HG03196 (cell line): ENCODE results near the gene IMPA2.
"Not testable (repeated sequence)": the region's sequence is repeated elsewhere in the genome, so short reads cannot be mapped to it uniquely, and the experiment has no call there.

ENCODE experiments used
- ATAC-seq: cut with Tn5 transposase; IDR thresholded peaks from one replicate; pipeline ENCODE4 v1.9.1; 2021; ENCODE audit not compliant: unreplicated experiment

IMPA2 gene

DNA sequence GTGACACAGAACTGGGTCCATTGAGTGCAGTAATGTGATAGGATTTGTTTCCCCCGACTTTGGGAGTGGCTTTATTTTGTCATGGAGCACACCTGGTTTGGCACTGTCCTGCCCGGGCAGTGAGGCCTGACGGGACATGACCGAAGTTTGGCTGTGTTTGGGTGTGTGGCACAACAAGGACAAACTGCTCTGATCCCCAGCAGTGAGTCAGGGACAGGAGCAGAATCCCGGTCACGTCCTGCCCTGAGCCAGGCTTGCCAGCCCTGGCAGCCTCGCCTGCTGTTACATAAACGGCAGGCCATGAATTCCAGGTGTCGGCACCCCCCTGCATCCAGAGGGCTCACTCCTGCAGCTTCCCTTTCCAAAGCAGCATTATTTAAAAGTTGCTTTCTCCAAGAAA lies 45.7 kb downstream of the IMPA2 start:
- ATAC-seq: no peak

DNA sequence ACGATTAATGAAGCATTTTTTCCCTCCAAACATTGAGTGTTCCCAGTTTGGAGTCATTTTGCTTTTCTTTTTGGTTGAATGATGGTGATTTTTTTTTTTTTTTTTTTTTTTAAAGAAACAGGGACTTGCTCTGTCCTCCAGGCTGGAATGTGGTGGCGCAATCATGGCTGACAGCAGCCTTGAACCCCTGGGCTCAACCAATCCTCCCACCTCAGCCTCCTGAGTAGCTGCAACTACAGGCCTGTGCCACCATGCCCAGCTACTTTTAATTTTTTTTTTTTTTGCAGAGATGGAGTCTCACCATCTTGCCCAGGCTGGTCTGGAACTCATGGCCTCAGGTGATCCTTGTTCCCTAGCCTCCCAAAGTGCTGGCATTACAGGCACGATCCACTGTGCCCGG lies 46.2 kb downstream of the IMPA2 start:
- ATAC-seq: no peak

DNA sequence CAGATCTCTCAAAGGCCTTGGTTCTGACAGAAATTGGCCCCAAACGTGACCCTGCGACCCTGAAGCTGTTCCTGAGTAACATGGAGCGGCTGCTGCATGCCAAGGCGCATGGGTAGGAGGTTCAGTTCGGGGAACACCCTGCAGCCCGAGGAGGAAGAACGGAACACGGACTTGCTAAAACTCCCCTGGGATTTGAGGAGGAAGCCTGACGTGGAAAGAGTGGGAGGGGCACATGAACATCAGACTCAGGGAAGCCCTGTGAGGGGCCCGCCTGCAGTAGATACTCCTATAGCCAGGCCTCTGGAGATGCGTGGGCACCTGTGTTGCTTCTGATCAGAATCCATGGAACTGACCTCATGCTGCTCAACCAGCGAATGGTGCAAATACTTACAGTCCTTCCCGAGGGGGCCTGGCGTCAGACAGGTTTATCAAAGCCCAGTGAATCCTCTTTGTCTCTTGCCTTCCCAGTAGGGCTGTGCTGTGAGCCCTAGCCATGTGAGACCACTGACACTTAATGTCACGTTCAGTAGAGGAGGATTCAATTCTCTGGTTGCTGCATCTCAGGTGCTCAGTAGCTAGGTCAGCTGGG lies 46.8 kb downstream of the IMPA2 start:
- ATAC-seq: no peak

DNA sequence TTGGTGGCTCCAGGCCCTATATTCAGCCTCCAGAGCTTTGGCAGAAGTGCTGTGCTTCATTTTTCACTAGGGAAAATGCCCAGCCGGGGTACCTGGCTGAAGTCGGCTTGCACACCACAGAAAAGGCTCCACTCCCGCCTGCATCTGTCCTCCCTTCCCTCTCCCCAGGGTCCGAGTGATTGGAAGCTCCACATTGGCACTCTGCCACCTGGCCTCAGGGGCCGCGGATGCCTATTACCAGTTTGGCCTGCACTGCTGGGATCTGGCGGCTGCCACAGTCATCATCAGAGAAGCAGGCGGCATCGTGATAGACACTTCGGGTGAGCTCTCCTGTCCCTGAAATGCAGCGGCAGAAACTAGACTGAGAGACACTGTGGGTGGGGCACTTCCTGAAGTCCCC lies 47.4 kb downstream of the IMPA2 start:
- ATAC-seq: no peak

DNA sequence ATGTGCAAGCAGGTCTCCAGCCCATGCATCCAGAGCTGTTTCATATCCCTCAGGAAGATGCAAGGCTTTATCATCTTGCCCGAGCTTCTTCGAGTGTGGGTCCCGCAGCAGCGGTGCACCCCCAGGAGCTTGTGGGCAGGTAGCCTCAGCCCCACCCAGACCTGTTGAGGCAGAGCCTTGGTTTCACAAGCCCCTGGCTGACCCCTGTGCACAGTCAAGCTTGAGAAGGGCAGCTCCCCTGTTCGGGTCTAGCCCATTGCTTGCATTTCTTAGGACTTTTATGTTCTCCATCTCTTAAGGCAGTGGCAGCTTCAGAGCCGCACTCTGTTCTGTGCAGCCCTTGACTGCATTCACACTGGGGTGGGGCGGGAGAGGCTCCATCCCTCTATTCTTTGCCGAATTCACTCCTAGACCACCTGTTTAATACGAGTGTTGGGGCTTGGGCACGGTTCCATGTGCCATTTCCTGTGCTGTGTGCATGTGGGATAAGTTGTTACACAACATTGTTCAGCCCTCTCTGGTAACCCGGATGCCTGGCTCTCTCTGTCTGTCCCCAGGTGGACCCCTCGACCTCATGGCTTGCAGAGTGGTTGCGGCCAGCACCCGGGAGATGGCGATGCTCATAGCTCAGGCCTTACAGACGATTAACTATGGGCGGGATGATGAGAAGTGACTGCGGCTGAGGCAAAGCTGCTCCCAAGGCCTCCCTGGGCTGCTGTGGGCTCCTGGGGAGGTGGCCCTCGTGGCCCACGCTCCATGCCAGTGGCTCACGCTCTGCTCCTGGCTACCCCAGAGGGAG lies 48.7 kb downstream of the IMPA2 start:
- ATAC-seq: no peak

DNA sequence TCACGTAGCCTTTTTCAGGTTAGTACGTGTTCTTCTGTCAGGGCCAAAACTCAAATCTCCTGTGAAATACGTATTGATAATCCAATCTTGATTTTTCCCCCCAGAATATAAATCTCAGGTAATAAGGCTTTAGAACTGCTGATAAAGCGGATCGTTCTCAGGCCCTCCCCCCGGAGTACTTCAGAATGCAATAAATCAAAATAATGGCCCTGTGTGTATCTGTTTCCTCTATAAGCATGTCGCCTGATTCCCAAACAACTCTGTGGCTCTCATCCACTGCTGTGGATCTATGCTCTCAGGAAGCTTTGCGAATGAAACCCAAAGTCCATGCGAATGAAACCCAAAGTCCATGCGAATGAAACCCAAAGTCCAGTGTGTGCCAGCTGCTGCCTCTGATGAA lies 49.4 kb downstream of the IMPA2 start:
- no peak for ATAC-seq

DNA sequence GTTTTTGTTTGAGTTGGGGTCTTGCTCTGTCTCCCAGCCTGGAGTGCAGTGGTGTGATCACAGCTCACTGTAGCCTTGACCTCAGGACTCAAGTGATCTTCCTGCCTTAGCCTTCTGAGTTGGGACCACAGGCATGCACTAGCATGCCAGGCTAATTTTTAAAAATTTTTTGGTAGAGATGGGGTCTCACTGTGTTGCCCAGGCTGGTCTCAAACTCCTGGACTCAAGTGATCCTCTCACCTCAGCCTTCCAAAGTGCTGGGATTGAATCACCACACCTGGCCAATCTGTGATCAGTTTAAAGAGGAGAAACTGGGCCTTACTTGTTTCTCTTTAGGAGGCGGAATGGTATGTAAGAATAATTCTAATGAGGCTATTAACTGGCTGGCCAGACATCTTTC lies 49.9 kb downstream of the IMPA2 start:
- ATAC-seq: no peak

DNA sequence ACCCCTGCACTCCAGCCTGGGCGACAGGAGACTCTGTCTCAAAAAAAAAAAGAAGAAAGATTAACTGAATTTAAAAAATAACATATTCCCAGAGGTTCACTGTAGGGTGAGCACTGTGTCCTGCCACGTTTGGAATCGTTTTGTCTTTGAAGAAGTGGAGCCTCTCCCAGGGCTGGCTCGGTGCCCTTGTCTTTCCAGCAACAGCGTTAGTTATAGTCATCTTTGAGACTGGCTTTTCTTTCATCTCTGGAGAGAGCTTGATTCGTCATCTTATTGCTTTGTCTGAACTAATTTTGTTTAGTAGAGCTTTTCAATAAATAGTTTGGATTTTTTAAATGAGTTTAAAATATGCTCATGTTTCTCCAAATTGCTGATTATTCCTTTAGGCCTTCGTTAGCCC lies 50.5 kb downstream of the IMPA2 start:
- ATAC-seq: no peak

DNA sequence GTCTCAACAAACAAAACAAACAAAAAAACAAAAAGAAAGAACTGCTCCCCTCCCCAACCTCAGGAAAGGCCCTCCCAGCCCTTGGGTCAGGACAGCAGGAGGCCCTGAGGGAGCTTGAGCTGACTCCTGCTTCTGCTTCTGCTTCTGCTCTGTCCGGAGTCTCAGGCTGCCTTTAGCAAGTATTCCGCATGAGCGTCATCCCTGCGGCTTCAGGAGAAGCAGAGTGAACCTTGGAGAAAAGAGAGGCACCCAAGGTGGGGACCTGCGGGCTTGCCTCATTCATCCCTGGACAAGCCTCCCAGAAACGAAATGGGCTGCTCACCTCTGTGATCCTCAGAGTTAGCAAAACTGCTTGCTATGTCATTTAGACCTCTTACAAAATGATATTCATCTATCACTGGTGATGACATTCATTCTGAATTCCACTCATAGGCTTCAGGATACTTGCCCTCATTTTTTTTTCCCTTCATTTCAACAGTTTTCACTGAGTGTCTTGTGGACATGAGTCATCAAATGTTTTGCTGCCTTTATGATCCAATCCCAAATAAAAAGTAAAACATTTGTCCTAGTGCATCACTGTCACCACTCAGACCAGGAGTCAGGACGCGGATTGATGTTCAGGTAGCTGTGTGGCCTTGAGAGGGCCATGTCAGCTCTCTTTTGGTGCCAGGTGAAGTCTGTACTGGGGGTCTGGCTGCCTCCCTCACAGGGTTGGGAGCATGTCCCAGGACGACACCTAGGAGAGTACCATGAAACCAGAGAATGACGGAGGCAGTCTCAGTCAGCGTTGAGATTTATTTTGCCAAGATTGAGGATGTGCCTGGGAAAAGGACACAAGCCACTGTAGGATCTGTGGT lies 51.7 kb downstream of the IMPA2 start:
- no peak for ATAC-seq

DNA sequence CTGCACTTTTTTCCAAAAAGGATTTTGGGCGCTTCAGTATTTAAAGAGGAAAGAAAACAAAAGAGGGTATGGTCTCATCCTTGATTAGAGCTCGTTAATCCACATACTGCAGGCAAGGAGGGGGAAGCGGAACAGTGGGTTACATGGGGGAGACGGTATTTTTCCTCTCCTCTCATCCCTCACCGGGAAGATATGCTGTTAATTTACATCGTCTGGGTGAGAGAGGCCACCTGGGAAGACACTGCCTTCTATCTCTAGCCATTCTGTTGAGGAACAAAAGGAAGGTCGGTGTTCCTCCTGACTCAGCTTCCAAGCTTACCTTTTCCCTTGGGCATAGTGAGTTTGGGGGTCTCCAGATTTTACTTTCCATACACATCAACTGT lies 52.3 kb downstream of the IMPA2 start:
- ATAC-seq: no peak

DNA sequence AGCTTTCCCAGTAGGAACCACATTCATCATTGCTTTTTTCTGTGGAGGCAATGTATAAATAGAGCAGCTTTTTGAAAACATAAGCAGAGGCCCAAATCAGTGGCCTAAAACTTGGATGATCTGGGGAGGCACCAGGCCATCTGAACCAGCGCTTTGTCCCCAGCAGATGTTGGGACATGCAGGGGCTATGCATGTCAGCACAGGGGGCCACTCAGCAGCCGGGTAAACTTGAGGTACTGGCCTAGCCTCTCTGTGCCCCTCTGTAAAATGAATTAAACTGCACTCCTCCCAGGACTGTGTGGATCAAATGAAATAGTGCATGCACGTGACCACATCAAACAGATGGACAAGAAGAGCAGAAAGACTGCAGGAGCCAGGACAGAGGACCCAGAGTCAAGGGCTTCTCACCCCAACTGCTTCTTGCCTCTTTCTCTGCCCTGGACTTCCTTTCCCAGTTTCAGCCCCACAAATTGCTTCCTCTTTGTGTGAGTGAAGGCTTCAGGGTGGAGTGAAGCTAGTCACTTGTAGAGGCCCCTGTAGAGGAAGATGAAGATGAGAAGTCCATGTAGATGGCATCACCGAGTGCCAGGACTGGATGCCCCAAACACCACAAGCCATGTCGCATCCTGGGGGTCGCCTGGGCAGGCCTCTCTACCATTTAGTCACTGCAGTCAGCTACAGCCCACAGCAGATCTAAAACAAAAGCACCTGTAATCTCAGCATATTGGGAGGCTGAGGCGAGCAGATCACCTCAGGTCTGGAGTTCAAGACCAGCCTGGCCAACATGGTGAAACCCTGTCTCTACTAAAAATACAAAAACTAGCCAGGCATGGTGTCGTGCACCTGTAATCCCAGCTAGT lies 53.2 kb downstream of the IMPA2 start:
- ATAC-seq: no peak

DNA sequence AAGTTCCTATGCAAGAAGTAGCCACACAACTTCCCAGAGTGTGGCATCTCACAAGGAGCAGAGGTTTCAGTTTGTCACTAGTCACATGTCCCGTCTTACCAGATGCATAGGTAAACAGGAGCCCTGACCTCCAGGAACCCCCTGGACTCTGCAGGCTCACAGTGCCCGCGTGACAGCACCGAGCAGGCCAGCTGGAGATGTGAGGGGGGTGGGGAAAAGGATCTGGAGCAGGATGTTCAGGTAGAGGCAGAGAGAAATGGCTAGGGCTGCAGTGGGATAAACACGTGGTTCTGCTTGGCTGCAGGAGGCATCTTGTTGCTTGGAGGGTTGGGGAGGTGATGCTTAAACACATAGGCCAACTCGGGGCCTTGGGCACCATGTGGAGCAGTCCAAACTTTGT lies 54.2 kb downstream of the IMPA2 start:
- no peak for ATAC-seq

DNA sequence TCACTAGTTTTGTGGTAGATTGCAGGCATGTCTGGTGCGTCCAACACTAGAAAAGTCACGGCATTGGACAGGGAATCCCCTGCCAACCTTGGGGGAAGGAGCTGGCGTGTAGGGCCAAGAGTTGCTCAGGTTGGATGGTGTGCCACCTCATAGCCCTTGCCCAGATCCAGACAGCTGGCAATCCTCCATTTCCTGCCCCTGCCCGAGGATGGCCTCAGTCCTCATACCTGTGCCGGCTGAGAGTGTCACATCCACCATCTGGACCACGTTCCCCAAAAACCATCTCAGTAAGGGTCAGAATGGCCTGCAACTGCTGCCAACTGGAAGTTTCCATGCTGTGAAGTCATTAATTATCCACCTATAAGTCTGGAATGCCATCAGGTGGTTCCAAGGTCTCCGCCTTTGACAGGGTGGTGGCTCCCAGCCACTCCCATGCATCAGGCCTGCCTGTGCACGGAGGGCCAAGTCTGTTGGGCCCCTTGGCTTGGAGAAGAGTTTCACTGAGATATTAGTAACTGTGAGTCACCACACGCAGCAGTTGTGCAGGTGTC lies 55.0 kb downstream of the IMPA2 start:
- no peak for ATAC-seq

DNA sequence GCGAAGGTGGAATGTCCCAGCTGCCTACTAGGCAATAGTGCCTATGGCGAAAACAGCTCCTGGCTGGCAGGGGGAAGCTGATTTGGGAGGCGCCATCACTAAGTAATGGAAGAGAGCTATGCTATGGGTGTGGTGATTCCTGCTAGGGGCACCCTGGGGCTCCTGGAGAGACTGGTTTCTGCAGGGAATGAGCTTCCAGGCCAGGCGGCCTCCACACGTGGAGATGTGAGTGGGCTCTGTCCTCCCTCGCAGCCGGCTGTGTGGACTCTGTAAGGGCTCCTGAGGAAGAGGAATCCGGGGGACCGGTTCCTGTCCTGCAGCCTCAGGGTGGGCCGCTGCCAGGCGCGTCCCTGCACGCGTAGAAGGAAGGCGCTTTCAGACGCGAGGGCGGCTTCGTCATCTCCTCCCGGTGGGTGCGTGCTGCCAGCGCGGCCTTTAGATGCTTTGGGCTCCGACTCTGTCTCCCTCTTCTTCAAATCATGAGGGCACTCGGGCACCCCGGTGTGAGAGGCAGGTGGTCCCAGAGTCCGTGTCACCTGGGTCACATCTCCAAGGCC lies 56.9 kb downstream of the IMPA2 start:
- ATAC-seq: no peak

DNA sequence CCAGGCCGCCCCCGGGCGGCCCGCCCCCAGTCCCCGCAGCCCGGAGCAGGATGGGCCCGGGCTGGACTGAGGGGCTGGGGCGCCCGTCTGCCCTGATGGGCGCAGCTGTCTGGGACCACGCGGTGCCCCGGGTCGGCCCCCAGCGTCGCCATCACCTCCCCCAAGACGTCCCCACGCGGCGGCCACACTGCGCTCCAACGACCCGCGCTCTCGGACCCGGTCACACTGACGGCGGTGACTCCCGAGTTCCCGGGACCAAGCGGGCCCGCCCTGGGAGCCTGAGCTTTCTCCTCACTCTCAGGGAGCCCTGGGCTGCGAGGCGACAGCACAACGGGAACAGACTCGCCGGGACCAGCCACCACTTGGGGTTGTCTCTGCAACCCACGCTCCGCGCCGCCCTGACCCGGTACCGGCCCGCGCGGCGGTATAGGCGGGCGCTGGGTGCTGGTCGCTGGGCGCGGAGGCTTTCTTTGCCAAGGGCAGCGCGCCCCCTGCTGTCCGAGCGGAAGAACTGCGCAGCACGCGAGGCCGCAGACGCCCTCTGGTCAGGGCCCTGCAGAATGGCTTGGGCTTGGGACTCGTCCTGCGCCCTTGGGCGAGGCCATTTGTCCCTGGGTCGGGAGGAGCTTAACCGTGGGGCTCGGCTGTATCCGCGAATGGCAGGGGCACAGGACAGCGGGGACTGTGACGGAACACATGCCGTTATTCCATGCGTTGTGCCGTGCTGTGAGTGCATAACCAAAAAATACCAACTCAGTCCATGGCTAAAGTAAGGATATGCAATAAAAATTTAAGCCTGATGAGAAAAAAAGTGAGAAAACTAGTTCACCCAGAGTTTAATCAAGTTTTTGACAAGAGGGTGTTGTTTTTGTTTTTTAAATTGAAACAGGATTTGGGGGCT lies 57.6 kb downstream of the IMPA2 start:
- peak; percentile 77 for ATAC-seq

DNA sequence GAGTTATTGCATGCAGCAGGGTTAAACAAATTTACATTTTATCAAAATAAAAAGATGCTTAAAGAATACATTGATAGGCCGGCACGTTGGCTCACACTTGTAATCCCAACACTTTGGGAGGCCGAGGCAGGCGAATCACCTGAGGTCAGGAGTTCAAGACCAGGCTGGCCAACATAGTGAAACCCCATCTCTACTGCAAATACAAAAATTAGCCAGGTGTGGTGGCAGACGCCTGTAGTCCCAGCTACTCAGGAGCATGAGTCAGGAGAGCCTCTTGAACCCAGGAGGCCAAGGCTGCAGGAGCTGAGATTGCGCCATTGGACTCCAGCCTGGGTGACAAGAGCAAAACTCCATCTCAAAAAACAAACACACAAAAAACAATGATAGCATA lies 58.2 kb downstream of the IMPA2 start:
- not testable (repeated sequence) for ATAC-seq

DNA sequence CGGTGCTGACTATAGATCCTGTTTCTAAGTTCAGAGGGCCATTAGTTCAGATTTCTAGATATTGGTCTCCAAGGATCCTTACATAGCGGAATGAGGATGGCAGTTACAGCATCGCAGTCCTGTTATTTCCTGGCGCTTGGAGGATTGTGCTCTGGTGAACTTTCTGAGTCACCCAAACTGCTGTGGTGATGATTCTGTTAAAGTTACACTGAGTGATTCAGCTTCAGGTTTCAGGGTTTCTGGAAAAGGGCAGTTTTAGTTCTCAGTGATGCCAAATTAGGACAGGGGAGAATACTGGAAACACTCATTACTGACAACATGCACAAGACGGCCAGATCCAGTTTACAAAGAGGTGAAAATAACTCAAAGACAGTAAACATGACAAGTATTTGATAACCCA lies 60.3 kb downstream of the IMPA2 start:
- ATAC-seq: no peak

DNA sequence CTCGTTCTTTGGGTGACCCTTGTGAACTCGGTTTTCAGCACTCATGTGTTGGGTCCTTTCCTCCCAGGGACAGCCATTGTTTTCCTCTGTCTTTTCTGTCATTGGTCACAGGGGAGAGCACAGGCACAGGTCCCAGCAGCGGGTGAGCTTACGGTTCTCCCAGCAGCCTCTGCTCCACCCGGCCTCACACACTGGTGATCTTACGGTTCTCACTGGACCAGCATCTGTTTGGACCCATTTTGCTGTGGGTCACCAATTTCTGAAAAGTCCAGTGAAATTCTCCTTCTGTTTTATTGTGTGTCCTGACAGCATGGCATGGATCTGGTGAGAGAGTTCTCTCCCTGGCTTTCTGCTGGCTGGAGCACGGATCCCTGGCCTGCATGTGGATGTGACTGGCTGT lies 62.5 kb downstream of the IMPA2 start:
- no peak for ATAC-seq

DNA sequence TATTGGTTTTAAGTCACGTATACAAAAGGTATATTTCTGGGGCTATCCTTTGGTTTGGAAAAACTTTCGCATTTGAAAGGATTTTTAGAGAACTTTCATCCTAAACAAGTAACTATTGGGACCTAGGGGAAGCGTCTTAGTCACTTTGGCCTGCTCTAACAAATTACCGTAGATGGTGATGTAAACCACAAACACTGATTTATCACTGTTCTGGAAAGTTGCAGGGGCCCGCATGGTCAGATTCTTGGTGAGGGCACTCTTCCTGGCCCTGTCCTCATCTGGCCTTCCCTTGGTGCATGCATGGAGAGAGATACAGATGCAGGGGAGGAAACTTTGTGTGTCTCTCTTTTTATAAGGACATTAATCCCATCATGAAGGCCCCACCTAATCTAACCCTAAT lies 63.3 kb downstream of the IMPA2 start:
- no peak for ATAC-seq
